Esophagus muscularis mucosa (tissue), 4 donors: ENCODE measurements around the gene LRRC56. TPM values are rescaled to one million over a fixed set of nuclear protein-coding genes. Genes with fewer than 3 reads are reported as not detected.

Experiments
- DNase-seq: peaks from one replicate; pipeline ENCODE4 v3.0.0-alpha.2; 2017; ENCODE audit errors: extremely low spot score
- H3K27ac ChIP-seq, 4 donors: fragments of 200-600 bp; sonication (generic); replicated peaks in 1 of 4; 1 replicate in 3 of 4; 2 replicates in 1 of 4; pipeline ENCODE4 v1.5.1; 2016 to 2019; ENCODE audit warnings: mild to moderate bottlenecking in 1 of 4
- H3K27me3 ChIP-seq, 4 donors: fragments of 200-600 bp; sonication (generic); one replicate each; pipeline versions ENCODE4 v1.5.1 to v1.6.0; 2016 to 2019
- H3K36me3 ChIP-seq, 4 donors: fragments of 200-600 bp; sonication (generic); one replicate each; pipeline ENCODE4 v1.5.1; 2016 to 2019
- H3K4me1 ChIP-seq, 4 donors: fragments of 200-600 bp; sonication (generic); one replicate each; pipeline ENCODE4 v1.5.1; 2016 to 2019
- H3K4me3 ChIP-seq, 4 donors: fragments of 200-600 bp; sonication (generic); 1 replicate in 2 of 4; 2 replicates in 2 of 4; pipeline ENCODE4 v1.5.1; 2016 to 2019; ENCODE audit warnings: mild to moderate bottlenecking in 4 of 4, moderate library complexity in 1 of 4
- H3K9me3 ChIP-seq, 4 donors: fragments of 200-600 bp; sonication (generic); 1 replicate in 3 of 4; 2 replicates in 1 of 4; pipeline ENCODE4 v1.5.1; 2016 to 2019
- EP300 ChIP-seq: sonication (generic); formaldehyde crosslinking; IDR thresholded peaks from one replicate; pipeline ENCODE4 v1.6.1; 2017; ENCODE audit warnings: antibody characterized with exemption
- POLR2A ChIP-seq: fragments of 450-650 bp; IDR thresholded peaks from one replicate; pipeline ENCODE4 v1.6.1; 2017; ENCODE audit warnings: antibody characterized with exemption, moderate library complexity, mild to moderate bottlenecking, low read depth
- POLR2AphosphoS5 ChIP-seq, 2 donors: sonication (generic); formaldehyde crosslinking; IDR thresholded peaks; one replicate each; pipeline ENCODE4 v1.6.1; 2017; ENCODE audit warnings: antibody characterized with exemption in 2 of 2
- WGBS: methylation state at CpG from one replicate; pipeline ENCODE4 v1.1.5; 2018; 5-methylcytosine and 5-hydroxymethylcytosine counted together
- intact Hi-C: fragments of 100-400 bp; cut with DNase I; formaldehyde crosslinking; loops from one replicate; pipeline ENCODE4 v1.15.1; 2023
- total RNA-seq, 4 donors: library from RNA; depleted of rRNA; stranded (reverse); fragments of >200 nt; gene quantifications; one replicate each; pipeline versions ENCODE4 v1.1.0 to v1.2.1, GENCODE V29; 2016
- TF ChIP-seq, protein P1 (sequence below), 3 experiments: fragments of 200-600 bp in 2 of 3; fragments of 450-650 bp in 1 of 3; sonication (generic) in 2 of 3; IDR thresholded peaks; one replicate each; pipeline ENCODE4 v1.5.1; 2017 to 2019; ENCODE audit warnings: antibody characterized with exemption in 3 of 3, mild to moderate bottlenecking in 2 of 3, moderate library complexity in 1 of 3

The LRRC56 gene
- total RNA-seq, 4 donors from 2014 or later = 0.19 to 0.33 TPM; not detected in 2

DNA sequence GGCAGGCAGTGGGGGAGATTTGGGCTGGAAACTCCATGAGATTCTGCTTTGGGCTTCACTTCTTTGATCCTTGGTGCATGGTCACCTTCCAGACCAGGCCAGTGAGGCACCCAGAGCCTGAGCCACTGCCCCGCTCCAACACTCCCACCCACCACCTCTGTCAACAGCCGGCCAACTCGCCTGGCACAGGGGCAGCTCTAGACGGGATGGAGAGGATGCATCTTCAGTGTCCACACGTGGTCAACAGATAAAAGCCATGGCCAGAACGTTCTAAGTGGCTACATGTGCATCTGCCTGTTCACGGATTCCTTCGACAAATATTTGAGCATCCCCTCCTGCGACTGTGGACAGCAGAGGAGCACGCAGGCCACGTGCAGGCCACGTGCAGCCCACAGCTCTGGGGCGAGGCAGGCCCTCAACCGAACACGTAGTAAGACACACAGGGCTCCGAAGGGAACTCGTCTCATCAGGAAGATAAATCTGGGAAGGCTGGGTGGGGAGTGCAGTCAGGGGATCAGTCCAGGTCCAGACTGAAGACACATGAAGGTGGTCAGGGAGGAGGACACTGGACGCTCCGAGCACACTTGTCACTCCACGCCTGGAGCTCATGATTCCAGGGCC, 1.2 kb downstream of the LRRC56 start:
- WGBS = 85% methylated on average over 15 of the region's 20 CpGs
- intact Hi-C loops = no loop called here

GRCh38 chr11:539971-540481, 2.7 kb downstream of the LRRC56 start:
- no peaks in the 10 kb centered on the region for H3K9me3 ChIP-seq
- peaks cover 0 to 45% (median 9%) of the 10 kb centered on the region in 4 donors for H3K27me3 ChIP-seq
- no peak for DNase-seq
- H3K27ac ChIP-seq = no peak overlapping the region
- H3K4me3 ChIP-seq = no peak overlapping the region
- H3K36me3 ChIP-seq = no peaks in the 10 kb centered on the region
- 81% methylated on average over 2 of the region's 8 CpGs for WGBS
- H3K4me1 ChIP-seq = peaks cover 15 to 24% (median 21%) of the 10 kb centered on the region in 4 donors
- TF ChIP-seq POLR2AphosphoS5 (IDR thresholded peaks at IDR 0.05) (no peak), EP300 (no peak), POLR2A (no peak)
- TF ChIP-seq, protein P1, sequence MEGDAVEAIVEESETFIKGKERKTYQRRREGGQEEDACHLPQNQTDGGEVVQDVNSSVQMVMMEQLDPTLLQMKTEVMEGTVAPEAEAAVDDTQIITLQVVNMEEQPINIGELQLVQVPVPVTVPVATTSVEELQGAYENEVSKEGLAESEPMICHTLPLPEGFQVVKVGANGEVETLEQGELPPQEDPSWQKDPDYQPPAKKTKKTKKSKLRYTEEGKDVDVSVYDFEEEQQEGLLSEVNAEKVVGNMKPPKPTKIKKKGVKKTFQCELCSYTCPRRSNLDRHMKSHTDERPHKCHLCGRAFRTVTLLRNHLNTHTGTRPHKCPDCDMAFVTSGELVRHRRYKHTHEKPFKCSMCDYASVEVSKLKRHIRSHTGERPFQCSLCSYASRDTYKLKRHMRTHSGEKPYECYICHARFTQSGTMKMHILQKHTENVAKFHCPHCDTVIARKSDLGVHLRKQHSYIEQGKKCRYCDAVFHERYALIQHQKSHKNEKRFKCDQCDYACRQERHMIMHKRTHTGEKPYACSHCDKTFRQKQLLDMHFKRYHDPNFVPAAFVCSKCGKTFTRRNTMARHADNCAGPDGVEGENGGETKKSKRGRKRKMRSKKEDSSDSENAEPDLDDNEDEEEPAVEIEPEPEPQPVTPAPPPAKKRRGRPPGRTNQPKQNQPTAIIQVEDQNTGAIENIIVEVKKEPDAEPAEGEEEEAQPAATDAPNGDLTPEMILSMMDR (IDR thresholded peaks at IDR 0.05) = no peak
- intact Hi-C loops = no loop called here

More for the DNA sequence above, 1.2 kb downstream of the LRRC56 start:
- H3K36me3 ChIP-seq = peaks cover under 1 to 5% (median 3%) of the 10 kb centered on the region in 4 donors
- H3K27me3 ChIP-seq = peaks cover 0 to 36% (median 9%) of the 10 kb centered on the region in 4 donors
- no peak overlapping the region for H3K27ac ChIP-seq
- H3K4me3 ChIP-seq = no peak overlapping the region
- peaks cover 25 to 38% (median 34%) of the 10 kb centered on the region in 4 donors for H3K4me1 ChIP-seq
- DNase-seq = no peak
- TF ChIP-seq POLR2A (no peak), POLR2AphosphoS5 (IDR thresholded peaks at IDR 0.05) (no peak), EP300 (no peak)
- TF ChIP-seq, protein P1 (IDR thresholded peaks at IDR 0.05) = no peak
- no peaks in the 10 kb centered on the region for H3K9me3 ChIP-seq

DNA sequence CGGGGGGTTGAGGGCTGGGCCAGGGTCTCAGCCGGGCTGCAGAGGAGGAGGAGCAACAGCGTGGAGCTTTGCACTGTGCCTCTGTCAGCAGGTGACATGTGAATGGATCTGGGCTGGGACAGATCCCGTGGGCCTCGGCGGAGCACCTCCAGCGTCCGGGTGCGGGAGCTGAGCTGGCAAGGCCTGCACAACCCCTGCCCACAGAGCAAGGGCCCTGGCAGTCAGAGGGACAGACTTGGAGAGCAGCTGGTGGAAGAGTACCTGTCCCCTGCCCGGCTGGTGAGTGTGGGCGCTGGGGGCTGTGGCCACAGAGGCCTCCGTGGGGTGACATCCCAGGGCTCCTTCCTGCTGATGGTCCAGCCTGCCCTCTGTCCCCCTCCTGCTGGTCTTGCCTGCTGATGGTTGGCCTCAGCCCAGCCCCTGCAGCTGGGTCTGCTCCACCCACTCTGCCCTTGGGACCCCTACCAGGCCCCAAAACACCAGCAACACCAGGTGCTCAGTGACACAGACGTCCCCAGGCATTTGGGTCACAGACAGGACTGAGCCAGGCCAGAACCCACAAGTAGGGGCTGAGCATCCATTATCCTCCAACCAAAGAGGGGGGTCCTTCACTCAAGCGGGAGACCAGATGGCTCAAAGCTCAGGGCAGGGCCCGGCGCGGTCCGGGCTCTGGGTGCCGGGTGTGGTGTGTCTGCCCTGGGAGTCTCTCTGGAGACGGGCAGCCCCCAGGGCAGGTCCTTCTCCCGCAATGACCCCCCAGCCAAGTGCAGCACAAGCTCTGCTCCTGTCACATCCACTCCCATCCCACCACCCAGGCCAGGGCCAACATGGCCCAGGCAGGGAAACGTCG, 3.5 kb downstream of the LRRC56 start:
- H3K4me3 ChIP-seq = no peak overlapping the region
- 85% methylated on average over 9 of the region's 23 CpGs for WGBS
- peaks cover 15 to 23% (median 20%) of the 10 kb centered on the region in 4 donors for H3K4me1 ChIP-seq
- DNase-seq = no peak
- intact Hi-C loops = no loop called here
- TF ChIP-seq POLR2AphosphoS5 (IDR thresholded peaks at IDR 0.05) = no peak
- H3K27me3 ChIP-seq = peaks cover 0 to 50% (median 9%) of the 10 kb centered on the region in 4 donors
- H3K9me3 ChIP-seq = no peaks in the 10 kb centered on the region
- no peaks in the 10 kb centered on the region for H3K36me3 ChIP-seq
- H3K27ac ChIP-seq = no peak overlapping the region

DNA sequence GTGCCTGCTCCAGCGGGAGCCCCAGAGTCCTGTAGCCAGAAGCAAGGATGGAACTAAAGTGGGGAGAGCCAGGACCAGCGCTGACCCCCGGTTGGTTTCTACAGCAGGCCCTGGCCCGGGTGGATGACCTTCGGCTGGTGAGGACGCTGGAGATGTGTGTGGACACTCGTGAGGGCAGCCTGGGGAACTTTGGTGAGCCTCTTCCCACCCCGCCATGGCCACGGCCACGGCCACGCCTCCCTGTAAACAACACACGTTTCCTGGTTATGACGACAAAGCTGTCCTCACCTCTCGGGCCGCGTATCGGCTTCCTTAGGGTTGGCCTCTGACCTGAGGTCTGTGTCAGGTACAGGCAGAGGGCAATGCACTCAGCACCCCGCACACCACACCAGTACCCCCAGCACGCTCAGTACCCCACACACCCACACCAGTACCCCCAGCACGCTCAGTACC, 4.1 kb downstream of the LRRC56 start:
- H3K27me3 ChIP-seq = peaks cover 0 to 50% (median 9%) of the 10 kb centered on the region in 4 donors
- H3K4me3 ChIP-seq = no peak overlapping the region
- WGBS = 93% methylated on average over 11 of the region's 20 CpGs
- peaks cover 9 to 16% (median 14%) of the 10 kb centered on the region in 4 donors for H3K4me1 ChIP-seq
- intact Hi-C loops = no loop called here
- no peak for TF ChIP-seq EP300
- TF ChIP-seq POLR2A = no peak
- no peak for TF ChIP-seq POLR2AphosphoS5 (IDR thresholded peaks at IDR 0.05)
- TF ChIP-seq, protein P1 (IDR thresholded peaks at IDR 0.05) = no peak
- no peaks in the 10 kb centered on the region for H3K9me3 ChIP-seq
- no peaks in the 10 kb centered on the region for H3K36me3 ChIP-seq
- no peak for DNase-seq
- no peak overlapping the region for H3K27ac ChIP-seq

DNA sequence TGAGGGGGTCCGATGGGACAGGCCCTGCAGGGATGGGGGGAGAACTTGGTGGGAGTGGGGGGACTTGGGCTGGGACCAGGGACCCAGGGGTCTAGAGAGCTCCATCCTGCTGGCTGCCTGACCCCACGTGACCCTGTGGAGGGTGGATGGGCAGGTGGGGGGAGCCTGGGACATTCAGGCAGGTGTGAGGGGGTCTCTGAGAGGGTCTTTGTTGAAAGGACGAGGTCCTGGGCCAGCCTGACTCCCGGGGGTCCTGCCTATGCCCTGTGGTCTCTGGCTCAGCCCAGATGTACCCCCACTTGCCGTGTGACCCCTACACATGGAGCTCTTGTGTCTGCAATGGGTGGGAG, 7.5 kb downstream of the LRRC56 start:
- Histone ChIP-seq H3K4me3 (no peak overlapping the region), H3K9me3 (no peaks in the 10 kb centered on the region), H3K36me3 (no peaks in the 10 kb centered on the region), H3K4me1 (no peaks in the 10 kb centered on the region), H3K27me3 (peaks cover 0 to 32% (median 0%) of the 10 kb centered on the region in 4 donors), H3K27ac (no peak overlapping the region)
- intact Hi-C loops = no loop called here
- WGBS = 94% methylated on average over 2 of the region's 5 CpGs
- TF ChIP-seq EP300 (no peak), POLR2A (no peak), POLR2AphosphoS5 (IDR thresholded peaks at IDR 0.05) (no peak)
- TF ChIP-seq, protein P1 (IDR thresholded peaks at IDR 0.05) = no peak
- DNase-seq = no peak
